Adrenal gland (tissue), 5 donors: ENCODE results near the gene EML6.

ENCODE experiments used
- CTCF ChIP-seq, 6 experiments: fragments of 450-650 bp in 4 of 6; fragments of 200-600 bp in 2 of 6; sonication (generic) in 1 of 6; IDR thresholded peaks; 1 replicate in 5 of 6; 2 replicates in 1 of 6; pipeline versions ENCODE4 v1.5.1 to v1.8.0; 2016 to 2021; ENCODE audit warnings: antibody characterized with exemption in 6 of 6, mild to moderate bottlenecking in 2 of 6, moderate library complexity in 1 of 6
- POLR2A ChIP-seq, 2 donors: fragments of 450-650 bp; IDR thresholded peaks; one replicate each; pipeline ENCODE4 v1.6.1; 2017; ENCODE audit warnings: antibody characterized with exemption in 2 of 2, mild to moderate bottlenecking in 2 of 2, moderate library complexity in 1 of 2
- donor health status: DM: no; HTN: no; CAD: no.

GRCh38 chr2:54814389-54815147 is 91.1 kb downstream of the EML6 start:
- TF ChIP-seq CTCF (IDR thresholded peaks at IDR 0.05) (no peak), POLR2A (IDR thresholded peaks at IDR 0.05) (no peak)
